Liver (tissue), 9 donors: Measurements from ENCODE around the gene ACOT12. TPM values are rescaled to one million over a fixed set of nuclear protein-coding genes. Genes with fewer than 3 reads are reported as not detected.

ENCODE experiments used
- DNase-seq: peaks from one replicate; pipeline ENCODE4 v3.0.0-alpha.2; 2017; ENCODE audit warnings: low spot score
- H3K27ac ChIP-seq, 2 donors: one replicate each; pipeline ENCODE4 v1.7.0; 2013; ENCODE audit warnings: inconsistent platforms in 2 of 2, low read length in 2 of 2, control low read depth in 1 of 2, low read depth in 1 of 2, mild to moderate bottlenecking in 1 of 2
- H3K27me3 ChIP-seq, 4 donors: one replicate each; pipeline versions ENCODE4 v1.6.1 to v1.7.0; 2013; ENCODE audit warnings: low read length in 3 of 4, inconsistent platforms in 1 of 4, mild to moderate bottlenecking in 1 of 4, moderate library complexity in 1 of 4; ENCODE audit not compliant: control insufficient read depth in 4 of 4, insufficient read depth in 4 of 4
- H3K36me3 ChIP-seq, 4 donors: one replicate each; pipeline versions ENCODE4 v1.6.1 to v1.7.0; 2013; ENCODE audit warnings: low read length in 3 of 4, mild to moderate bottlenecking in 3 of 4, low read depth in 1 of 4, moderate library complexity in 1 of 4; ENCODE audit not compliant: control insufficient read depth in 4 of 4, insufficient read depth in 3 of 4
- H3K4me1 ChIP-seq, 4 donors: one replicate each; pipeline versions ENCODE4 v1.6.1 to v1.7.0; 2013; ENCODE audit warnings: low read length in 3 of 4, mild to moderate bottlenecking in 3 of 4, moderate library complexity in 1 of 4; ENCODE audit not compliant: control insufficient read depth in 4 of 4, insufficient read depth in 4 of 4
- H3K4me3 ChIP-seq, 3 donors: one replicate each; pipeline versions ENCODE4 v1.6.1 to v1.7.0; 2013; ENCODE audit warnings: low read length in 3 of 3, control low read depth in 1 of 3, low read depth in 1 of 3, mild to moderate bottlenecking in 1 of 3
- H3K9ac ChIP-seq, 2 donors: one replicate each; pipeline ENCODE4 v1.7.0; 2013; ENCODE audit warnings: low read length in 2 of 2, mild to moderate bottlenecking in 2 of 2, moderate library complexity in 2 of 2, control low read depth in 1 of 2, low read depth in 1 of 2
- H3K9me3 ChIP-seq, 4 donors: one replicate each; pipeline versions ENCODE4 v1.6.1 to v1.7.0; 2013; ENCODE audit warnings: low read length in 3 of 4; ENCODE audit not compliant: control insufficient read depth in 4 of 4
- EGR1 ChIP-seq, 2 donors: IDR thresholded peaks; 2 replicates each; pipeline ENCODE4 v1.6.1; 2016 to 2018; ENCODE audit warnings: antibody characterized with exemption in 2 of 2, low read depth in 2 of 2
- FOXA1 ChIP-seq: IDR thresholded peaks from 2 replicates; pipeline ENCODE4 v1.6.1; 2016; ENCODE audit warnings: antibody characterized with exemption
- FOXA2 ChIP-seq: IDR thresholded peaks from 2 replicates; pipeline ENCODE4 v1.6.1; 2016; ENCODE audit warnings: antibody characterized with exemption
- GABPA ChIP-seq, 2 donors: IDR thresholded peaks in 1 of 2; conservative IDR thresholded peaks in 1 of 2; 2 replicates each; pipeline ENCODE4 v1.6.1; 2016; ENCODE audit warnings: antibody characterized with exemption in 2 of 2, mild to moderate bottlenecking in 1 of 2, moderate library complexity in 1 of 2
- HNF4A ChIP-seq, 2 donors: conservative IDR thresholded peaks; 2 replicates each; pipeline ENCODE4 v1.6.1; 2016; ENCODE audit warnings: antibody characterized with exemption in 2 of 2, mild to moderate bottlenecking in 2 of 2
- HNF4G ChIP-seq: IDR thresholded peaks from 2 replicates; pipeline ENCODE4 v1.6.1; 2016; ENCODE audit warnings: antibody characterized with exemption
- JUND ChIP-seq, 2 donors: IDR thresholded peaks; 2 replicates each; pipeline ENCODE4 v1.6.1; 2016; ENCODE audit warnings: antibody characterized with exemption in 2 of 2
- NR2F2 ChIP-seq: IDR thresholded peaks from 2 replicates; pipeline ENCODE4 v1.6.1; 2016; ENCODE audit warnings: antibody characterized with exemption
- RAD21 ChIP-seq, 2 donors: IDR thresholded peaks; 2 replicates each; pipeline ENCODE4 v1.6.1; 2016; ENCODE audit warnings: antibody characterized with exemption in 2 of 2, mild to moderate bottlenecking in 2 of 2
- RXRA ChIP-seq, 2 donors: IDR thresholded peaks; 2 replicates each; pipeline ENCODE4 v1.6.1; 2017 to 2018; ENCODE audit warnings: antibody characterized with exemption in 2 of 2, mild to moderate bottlenecking in 1 of 2
- SP1 ChIP-seq: IDR thresholded peaks from 2 replicates; pipeline ENCODE4 v1.6.1; 2018; ENCODE audit warnings: antibody characterized with exemption, mild to moderate bottlenecking
- TAF1 ChIP-seq: conservative IDR thresholded peaks from 2 replicates; pipeline ENCODE4 v1.6.1; 2016; ENCODE audit warnings: antibody characterized with exemption, mild to moderate bottlenecking
- YY1 ChIP-seq: IDR thresholded peaks from 2 replicates; pipeline ENCODE4 v1.6.1; 2016; ENCODE audit warnings: antibody characterized with exemption, mild to moderate bottlenecking
- WGBS: extraction: QIAGEN DNeasy Blood & Tissue Kit; methylation state at CpG from one replicate; pipeline ENCODE4 v1.1.7; 2013; 5-methylcytosine and 5-hydroxymethylcytosine counted together
- polyA plus RNA-seq, 2 donors: library from polyadenylated mRNA; stranded (reverse) in 1 of 2; unstranded in 1 of 2; fragments of 200-250 nt in 1 of 2; fragments of >200 nt in 1 of 2; fragmentation: Nextera tagmentation in 1 of 2; extraction: Ambion mirVana in 1 of 2; gene quantifications; one replicate each; pipeline versions ENCODE4 v1.2.1 to v1.2.3, GENCODE V29; 2013 to 2015
- total RNA-seq, 2 donors: library from RNA; depleted of rRNA; stranded (reverse); fragments of >200 nt; gene quantifications; one replicate each; pipeline ENCODE4 v1.2.3, GENCODE V29; 2014
- TF ChIP-seq, protein P1 (sequence below): IDR thresholded peaks from 2 replicates; pipeline ENCODE4 v1.6.1; 2016; ENCODE audit warnings: antibody characterized with exemption
- TF ChIP-seq, protein P2 (sequence below): fragments of 150-350 bp; IDR thresholded peaks from 2 replicates; pipeline ENCODE4 v1.5.1; 2017; ENCODE audit warnings: improper control_type of control experiment, low read depth, low read length; ENCODE audit not compliant: missing input control
- TF ChIP-seq, protein P3 (sequence below): IDR thresholded peaks from 2 replicates; pipeline ENCODE4 v1.6.1; 2016; ENCODE audit warnings: antibody characterized with exemption, mild to moderate bottlenecking
- TF ChIP-seq, protein P4 (sequence below): IDR thresholded peaks from 2 replicates; pipeline ENCODE4 v1.6.1; 2016; ENCODE audit warnings: antibody characterized with exemption
- TF ChIP-seq, protein P5 (sequence below): IDR thresholded peaks from 2 replicates; pipeline ENCODE4 v1.6.1; 2016; ENCODE audit warnings: antibody characterized with exemption
- donor health status: healthy.
- donor health status: healthy.
- donor health status: healthy.
- donor health status: healthy.
- donor health status: healthy.

Gene ACOT12
- total and polyA plus RNA-seq, 4 donors, result 16.9 to 76.4 (median 38.8) TPM

DNA sequence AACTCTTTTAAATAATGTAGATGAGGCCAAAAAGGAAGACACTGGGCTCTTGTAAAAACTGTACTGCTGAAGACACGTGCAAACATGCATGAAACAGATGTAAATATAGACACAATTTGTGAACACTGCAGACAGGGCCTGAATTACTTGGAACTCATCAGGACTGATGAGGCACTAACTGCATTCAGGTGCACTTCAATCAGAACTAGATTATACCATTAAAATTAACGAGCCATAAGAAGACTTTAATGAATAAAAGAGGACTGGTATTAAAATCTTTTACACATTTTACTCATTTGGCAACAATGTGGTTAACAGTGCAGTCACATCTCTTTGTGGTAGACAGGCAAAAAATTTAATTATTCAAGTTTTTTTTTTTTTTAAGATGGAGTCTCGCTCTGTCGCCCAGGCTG, 105.9 kb downstream of the ACOT12 start:
- no peak for DNase-seq
- Histone ChIP-seq H3K27me3 (no peaks in the 10 kb centered on the region), H3K27ac (no peak overlapping the region), H3K9me3 (peaks cover 0 to 12% (median 5%) of the 10 kb centered on the region in 4 donors), H3K4me1 (peaks cover 0 to 2% (median 0%) of the 10 kb centered on the region in 4 donors), H3K36me3 (peaks cover 0 to 11% (median under 1%) of the 10 kb centered on the region in 4 donors), H3K4me3 (no peak overlapping the region), H3K9ac (no peak overlapping the region)
- TF ChIP-seq FOXA2 (no peak), RAD21 (IDR thresholded peaks at IDR 0.05) (no peak), TAF1 (no peak)
- TF ChIP-seq, protein P1, sequence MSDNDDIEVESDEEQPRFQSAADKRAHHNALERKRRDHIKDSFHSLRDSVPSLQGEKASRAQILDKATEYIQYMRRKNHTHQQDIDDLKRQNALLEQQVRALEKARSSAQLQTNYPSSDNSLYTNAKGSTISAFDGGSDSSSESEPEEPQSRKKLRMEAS, result no peak
- 92% methylated on average over 4 of the region's 4 CpGs for WGBS

DNA sequence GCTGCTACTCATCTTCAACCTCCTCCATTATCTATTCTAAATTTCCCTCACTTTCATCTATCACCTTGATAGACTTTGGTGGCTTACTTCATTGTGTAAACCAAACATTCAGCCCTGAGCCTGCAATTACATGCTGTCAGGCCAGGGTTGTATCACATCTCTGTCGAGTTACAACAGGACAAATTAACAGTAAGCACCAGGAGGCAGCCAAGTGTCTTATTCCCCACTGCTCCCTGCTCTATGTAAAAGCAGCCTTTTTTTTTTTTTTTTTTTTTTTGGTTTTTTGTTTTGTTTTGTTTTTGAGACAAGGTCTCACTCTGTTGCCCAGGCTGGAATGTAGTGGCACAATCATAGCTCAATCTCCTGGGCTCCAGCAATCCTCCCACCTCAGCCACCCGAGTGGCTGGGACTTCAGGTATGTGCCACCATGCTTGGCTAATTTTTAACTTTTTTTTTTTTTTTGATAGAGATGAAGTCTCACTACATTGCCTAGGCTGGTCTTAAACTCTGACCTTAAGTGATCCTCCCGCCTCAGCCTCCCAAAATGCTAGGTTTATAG, 107.8 kb downstream of the ACOT12 start:
- Histone ChIP-seq H3K9ac (no peak overlapping the region), H3K9me3 (no peaks in the 10 kb centered on the region), H3K4me3 (no peak overlapping the region), H3K4me1 (peaks cover 0 to 2% (median 0%) of the 10 kb centered on the region in 4 donors), H3K36me3 (peaks cover 0 to 6% (median 0%) of the 10 kb centered on the region in 4 donors), H3K27ac (no peak overlapping the region), H3K27me3 (no peaks in the 10 kb centered on the region)
- WGBS, result 74% methylated on average over 3 of the region's 3 CpGs
- TF ChIP-seq YY1, result no peak
- TF ChIP-seq RAD21 (IDR thresholded peaks at IDR 0.05), result no peak
- no peak for TF ChIP-seq TAF1
- no peak for TF ChIP-seq HNF4G
- TF ChIP-seq HNF4A (conservative IDR thresholded peaks at IDR 0.05), result no peak
- TF ChIP-seq SP1, result no peak
- TF ChIP-seq, protein P2, sequence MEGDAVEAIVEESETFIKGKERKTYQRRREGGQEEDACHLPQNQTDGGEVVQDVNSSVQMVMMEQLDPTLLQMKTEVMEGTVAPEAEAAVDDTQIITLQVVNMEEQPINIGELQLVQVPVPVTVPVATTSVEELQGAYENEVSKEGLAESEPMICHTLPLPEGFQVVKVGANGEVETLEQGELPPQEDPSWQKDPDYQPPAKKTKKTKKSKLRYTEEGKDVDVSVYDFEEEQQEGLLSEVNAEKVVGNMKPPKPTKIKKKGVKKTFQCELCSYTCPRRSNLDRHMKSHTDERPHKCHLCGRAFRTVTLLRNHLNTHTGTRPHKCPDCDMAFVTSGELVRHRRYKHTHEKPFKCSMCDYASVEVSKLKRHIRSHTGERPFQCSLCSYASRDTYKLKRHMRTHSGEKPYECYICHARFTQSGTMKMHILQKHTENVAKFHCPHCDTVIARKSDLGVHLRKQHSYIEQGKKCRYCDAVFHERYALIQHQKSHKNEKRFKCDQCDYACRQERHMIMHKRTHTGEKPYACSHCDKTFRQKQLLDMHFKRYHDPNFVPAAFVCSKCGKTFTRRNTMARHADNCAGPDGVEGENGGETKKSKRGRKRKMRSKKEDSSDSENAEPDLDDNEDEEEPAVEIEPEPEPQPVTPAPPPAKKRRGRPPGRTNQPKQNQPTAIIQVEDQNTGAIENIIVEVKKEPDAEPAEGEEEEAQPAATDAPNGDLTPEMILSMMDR, result no peak
- TF ChIP-seq FOXA1, result no peak
- TF ChIP-seq EGR1 (IDR thresholded peaks at IDR 0.05; ENCODE audit: low read depth in 2 of 2), result no peak
- TF ChIP-seq, protein P3, sequence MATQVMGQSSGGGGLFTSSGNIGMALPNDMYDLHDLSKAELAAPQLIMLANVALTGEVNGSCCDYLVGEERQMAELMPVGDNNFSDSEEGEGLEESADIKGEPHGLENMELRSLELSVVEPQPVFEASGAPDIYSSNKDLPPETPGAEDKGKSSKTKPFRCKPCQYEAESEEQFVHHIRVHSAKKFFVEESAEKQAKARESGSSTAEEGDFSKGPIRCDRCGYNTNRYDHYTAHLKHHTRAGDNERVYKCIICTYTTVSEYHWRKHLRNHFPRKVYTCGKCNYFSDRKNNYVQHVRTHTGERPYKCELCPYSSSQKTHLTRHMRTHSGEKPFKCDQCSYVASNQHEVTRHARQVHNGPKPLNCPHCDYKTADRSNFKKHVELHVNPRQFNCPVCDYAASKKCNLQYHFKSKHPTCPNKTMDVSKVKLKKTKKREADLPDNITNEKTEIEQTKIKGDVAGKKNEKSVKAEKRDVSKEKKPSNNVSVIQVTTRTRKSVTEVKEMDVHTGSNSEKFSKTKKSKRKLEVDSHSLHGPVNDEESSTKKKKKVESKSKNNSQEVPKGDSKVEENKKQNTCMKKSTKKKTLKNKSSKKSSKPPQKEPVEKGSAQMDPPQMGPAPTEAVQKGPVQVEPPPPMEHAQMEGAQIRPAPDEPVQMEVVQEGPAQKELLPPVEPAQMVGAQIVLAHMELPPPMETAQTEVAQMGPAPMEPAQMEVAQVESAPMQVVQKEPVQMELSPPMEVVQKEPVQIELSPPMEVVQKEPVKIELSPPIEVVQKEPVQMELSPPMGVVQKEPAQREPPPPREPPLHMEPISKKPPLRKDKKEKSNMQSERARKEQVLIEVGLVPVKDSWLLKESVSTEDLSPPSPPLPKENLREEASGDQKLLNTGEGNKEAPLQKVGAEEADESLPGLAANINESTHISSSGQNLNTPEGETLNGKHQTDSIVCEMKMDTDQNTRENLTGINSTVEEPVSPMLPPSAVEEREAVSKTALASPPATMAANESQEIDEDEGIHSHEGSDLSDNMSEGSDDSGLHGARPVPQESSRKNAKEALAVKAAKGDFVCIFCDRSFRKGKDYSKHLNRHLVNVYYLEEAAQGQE, result no peak
- TF ChIP-seq FOXA2, result no peak
- TF ChIP-seq RXRA (IDR thresholded peaks at IDR 0.05), result no peak
- TF ChIP-seq, protein P4, sequence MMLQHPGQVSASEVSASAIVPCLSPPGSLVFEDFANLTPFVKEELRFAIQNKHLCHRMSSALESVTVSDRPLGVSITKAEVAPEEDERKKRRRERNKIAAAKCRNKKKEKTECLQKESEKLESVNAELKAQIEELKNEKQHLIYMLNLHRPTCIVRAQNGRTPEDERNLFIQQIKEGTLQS, result no peak
- no peak for TF ChIP-seq GABPA (IDR thresholded peaks at IDR 0.05 in 1 of 2, conservative IDR thresholded peaks at IDR 0.05 in 1 of 2)
- TF ChIP-seq NR2F2, result no peak
- no peak for TF ChIP-seq JUND (IDR thresholded peaks at IDR 0.05)
- TF ChIP-seq, protein P5, sequence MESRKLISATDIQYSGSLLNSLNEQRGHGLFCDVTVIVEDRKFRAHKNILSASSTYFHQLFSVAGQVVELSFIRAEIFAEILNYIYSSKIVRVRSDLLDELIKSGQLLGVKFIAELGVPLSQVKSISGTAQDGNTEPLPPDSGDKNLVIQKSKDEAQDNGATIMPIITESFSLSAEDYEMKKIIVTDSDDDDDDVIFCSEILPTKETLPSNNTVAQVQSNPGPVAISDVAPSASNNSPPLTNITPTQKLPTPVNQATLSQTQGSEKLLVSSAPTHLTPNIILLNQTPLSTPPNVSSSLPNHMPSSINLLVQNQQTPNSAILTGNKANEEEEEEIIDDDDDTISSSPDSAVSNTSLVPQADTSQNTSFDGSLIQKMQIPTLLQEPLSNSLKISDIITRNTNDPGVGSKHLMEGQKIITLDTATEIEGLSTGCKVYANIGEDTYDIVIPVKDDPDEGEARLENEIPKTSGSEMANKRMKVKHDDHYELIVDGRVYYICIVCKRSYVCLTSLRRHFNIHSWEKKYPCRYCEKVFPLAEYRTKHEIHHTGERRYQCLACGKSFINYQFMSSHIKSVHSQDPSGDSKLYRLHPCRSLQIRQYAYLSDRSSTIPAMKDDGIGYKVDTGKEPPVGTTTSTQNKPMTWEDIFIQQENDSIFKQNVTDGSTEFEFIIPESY, result no peak
- no peak for DNase-seq
